KBM-7 (cell line): ENCODE results near the gene PRKCZ.
A peak's percentile ranks its signal among the peaks of the same experiment; 100 is the strongest.

Source experiments
- DNase-seq: peaks from one replicate; pipeline ENCODE4 v3.0.0-alpha.2; 2015
- in situ Hi-C: fragments of 300-500 bp; cut with MboI; formaldehyde crosslinking; loops from 2 replicates; pipeline ENCODE4 v1.14.3; 2020; ENCODE audit warnings: low sequenced_read_pairs, low pct_unique_long_range_greater_than_20kb, mixed read lengths

Gene PRKCZ

DNA sequence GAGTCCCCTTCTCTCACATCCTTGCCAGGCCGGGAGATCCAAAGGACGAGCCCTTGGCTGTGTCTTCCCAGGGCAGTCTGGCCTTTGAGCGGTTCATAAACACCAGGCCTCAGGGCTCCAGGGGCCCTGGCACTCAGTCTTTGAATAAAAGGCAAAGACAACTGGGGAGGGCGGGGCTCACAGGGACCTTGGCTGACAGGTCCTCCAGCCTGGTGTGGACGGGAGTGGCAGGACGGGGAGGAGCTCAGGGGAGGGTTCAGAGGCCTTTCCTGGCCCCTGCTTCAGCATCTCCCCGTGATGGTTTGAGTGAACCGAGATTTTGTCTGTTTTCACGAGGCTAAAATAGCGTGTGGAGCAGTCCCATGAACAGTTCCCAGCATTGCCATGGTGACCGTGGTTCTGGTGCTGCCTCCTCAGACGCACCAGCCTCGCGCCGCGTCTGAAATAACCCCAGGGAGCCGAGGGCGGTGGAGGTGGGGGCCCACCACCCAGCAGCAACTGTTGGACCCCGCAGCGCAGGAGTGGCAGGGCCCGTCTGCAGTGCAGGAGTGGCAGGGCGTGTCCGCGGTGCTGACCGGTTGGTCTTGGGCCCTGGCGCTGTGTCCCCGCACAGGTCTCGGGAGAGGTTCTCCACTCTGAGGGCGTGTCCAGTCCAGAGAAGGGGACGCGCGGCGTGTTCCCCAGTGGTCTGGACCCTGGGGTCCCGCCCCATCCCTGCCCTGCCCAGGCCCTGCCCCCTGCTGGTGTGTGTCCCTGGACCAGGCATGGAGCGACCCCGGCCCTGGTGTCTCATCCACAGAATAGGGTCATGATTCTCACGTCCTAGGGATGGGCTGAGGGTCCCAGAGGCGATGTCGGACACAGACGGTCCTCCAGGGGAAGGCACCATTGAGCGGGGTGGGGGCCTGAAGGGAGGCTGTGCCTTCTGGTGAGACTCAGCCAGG lies 7.1 kb upstream of the PRKCZ start:
- DNase-seq = no peak
- in situ Hi-C loops = loop anchor here (10.0 kb wide), 1 partner anchor 88 kb away; no protein-coding TSS in a partner anchor

DNA sequence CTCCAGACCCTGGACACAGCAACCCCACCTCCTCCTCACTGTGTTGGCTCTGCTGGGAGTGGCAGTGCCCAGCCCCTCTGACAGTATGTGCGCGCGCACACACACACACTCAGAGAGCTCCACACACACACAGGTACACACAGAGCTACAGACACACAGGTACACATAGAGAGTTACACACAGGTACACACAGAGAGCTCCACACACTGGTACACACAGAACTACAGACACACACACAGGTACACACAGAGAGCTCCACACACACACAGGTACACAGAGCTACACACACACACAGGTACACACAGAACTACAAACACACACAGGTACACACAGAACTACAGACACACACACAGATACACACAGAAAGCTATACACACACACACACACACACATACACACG lies 6.3 kb upstream of the PRKCZ start:
- in situ Hi-C loops = loop anchor here (10.0 kb wide), 1 partner anchor 89 kb away; no protein-coding TSS in a partner anchor
- DNase-seq = no peak

- peak; percentile 88 for DNase-seq
- in situ Hi-C loops = loop anchor here (10.0 kb wide), 1 partner anchor 90 kb away; no protein-coding TSS in a partner anchor
Measured at GRCh38 chr1:2044510-2045319, 5.5 kb upstream of the PRKCZ start.

- no peak for DNase-seq
- in situ Hi-C loops = loop anchor here (10.0 kb wide), 1 partner anchor 91 kb away; no protein-coding TSS in a partner anchor
Measured at GRCh38 chr1:2045468-2046173, 4.6 kb upstream of the PRKCZ start.

DNA sequence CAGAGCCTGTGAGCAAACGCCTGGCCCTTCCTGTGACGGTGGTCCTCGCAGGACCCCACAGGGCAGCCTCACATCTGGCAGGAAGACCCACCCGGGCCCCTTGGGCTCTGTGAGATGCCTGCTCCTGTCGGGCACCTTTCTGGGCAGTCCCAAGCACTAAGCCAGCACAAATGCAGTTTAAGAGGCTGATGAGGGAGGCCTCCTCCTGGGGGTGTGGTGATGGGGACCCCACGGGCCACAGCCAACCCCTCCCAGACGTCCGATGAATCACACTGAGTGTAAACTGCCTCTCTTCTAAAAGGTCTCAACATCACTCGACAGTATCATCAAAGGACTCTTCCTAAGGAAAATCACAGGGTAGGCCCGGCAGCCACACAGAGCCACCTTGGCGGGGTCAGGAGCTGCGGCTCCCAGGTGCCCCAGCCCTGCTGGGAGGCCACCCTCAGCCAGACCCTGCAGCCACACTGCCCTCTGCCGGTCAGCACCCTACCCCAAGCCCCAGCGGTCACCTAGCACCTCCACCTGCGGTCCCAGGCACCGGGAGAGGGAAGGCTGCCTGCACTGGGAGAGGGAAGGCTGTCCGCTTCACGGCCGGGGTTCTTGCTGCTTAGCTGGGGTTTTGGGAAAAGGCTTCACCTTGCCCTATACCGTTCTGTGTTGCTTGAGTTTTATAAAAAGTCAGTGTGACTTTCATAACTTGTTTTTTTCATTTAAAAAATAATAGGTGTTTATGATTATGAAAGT lies 3.9 kb upstream of the PRKCZ start:
- in situ Hi-C loops = loop anchor here (10.0 kb wide), 1 partner anchor 92 kb away; no protein-coding TSS in a partner anchor
- DNase-seq = peak; percentile 59

DNA sequence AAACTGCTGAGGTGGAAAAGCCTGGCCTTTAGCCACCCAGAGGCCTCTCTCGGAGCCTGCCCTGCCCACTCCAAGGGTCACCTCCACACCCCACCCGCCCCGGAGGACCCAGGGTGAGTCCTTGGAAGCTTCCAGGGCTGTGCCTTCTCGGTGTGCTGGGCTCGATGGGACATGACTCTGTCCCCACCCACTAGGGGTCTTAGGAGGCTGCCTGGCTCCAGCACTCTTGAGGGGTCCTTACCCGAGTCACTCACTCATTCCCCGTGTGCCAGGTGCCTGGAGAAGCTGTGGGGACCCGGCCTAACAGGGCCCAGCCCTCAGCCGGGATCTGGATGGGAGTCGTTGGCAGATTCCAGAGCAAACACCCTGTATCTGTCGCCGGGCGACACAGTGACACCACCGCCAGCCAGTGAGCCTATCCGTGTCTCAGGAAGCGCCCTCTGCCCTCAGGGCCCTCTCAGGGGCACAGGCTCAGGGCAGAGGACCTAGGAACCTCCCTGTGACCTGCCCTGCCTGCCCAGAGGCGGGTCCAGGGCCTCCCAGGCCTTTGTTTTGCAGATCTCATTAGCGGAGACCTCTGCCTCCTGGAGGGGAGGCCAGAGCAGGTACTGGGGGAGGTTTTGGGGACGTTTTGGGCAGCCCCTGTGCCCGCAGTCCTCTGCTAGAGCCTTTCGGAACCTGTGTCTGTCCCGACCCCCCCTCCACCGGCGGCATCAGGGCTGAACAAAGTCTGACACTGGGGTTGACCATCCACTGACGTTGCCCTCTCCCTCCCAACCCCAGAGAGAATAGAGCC lies 3.1 kb upstream of the PRKCZ start:
- DNase-seq = no peak
- in situ Hi-C loops = loop anchor here (10.0 kb wide), 1 partner anchor 92 kb away; no protein-coding TSS in a partner anchor

DNA sequence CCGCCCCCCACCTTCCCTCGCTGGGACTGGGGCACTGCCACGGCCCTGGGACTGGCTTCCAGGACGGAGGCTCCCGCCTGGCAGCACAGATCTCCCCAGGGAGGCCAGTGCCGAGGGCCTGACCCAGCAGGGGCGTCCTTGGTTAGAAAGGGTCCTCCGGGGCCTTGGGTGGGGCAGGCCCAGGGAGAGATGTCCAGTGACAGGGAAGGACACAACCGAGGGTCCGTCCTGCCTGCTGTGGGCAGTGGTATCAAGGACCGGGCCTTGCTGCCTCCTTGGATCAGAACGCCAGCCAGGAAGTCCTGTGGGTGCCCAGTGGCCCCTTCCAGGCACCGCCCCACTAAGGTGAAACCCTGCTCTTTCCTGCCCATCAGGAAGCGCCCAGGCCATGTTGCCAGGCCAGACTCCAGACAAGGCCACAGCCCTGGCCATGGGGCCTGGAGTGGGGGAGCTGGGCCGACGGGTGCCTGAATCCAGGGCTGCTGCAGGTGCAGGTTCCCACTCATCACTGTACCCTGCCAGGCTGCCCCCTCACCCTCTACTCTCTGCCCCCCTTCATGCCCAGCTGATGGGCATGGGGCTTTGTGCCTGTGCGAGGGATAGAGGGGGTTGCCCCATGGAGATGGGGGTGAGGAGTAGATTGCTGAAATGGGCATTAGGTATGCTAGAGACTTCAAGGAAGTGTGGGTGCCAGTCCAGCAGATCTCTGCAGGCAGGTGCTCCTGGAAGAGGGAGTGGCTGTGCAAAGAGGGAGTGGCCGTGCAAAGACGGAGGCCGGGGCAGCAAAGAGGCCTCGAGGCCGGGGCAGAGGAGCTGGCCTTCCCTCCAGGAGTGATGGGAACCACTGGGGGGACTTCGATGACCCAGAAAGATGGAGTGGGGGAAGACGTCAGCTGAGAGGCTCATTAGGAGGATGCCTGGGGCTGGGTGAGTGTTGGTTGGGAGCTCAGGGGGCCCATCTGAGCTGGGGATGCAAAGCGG lies 2.2 kb upstream of the PRKCZ start:
- DNase-seq = no peak
- in situ Hi-C loops = loop anchor here (10.0 kb wide), 1 partner anchor 93 kb away; no protein-coding TSS in a partner anchor

DNA sequence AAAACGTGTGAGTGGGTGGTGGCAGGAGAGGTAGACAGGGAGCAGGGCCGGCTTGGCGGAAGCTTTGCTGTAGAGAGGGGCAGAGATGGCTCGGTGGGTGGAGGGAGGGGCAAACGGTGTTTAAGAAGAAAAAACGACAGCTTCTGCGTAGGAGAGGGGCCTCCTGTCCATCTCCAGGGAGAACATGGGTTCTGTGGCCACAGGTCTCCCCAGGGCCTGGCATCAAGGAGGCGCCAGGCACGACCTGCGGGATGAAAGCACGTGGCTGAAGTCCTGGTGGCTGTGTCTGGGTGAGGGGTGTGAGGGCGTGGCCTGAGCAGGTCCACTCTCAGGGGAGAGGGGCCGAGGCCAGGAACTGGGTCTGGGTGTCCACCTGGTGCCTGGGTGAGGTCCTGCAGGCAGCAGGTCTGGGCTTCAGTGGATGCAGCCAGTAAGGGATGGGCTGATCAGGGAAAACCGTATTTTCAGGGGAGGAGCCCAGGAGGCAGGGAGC lies 940 bp upstream of the PRKCZ start:
- in situ Hi-C loops = loop anchor here (10.0 kb wide), 1 partner anchor 94 kb away; no protein-coding TSS in a partner anchor
- DNase-seq = no peak

DNA sequence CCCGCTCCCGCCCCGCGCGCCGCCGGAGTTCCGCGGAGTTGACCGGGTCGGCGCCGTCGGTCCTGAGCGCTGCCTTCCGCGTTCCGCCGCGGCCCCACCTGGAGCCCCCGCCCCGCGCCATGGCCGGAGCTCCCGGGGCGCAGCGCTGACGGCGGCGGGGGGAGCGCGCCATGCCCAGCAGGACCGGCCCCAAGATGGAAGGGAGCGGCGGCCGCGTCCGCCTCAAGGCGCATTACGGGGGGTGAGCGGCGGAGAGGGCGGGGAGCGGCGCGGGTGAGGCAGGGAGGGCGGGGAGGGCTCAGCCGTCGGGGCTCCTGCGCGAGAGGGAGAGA lies 216 bp downstream of the PRKCZ start:
- no peak for DNase-seq
- in situ Hi-C loops = no loop called here

GRCh38 chr1:2050793-2051682 lies 827 bp downstream of the PRKCZ start:
- in situ Hi-C loops = no loop called here
- DNase-seq = no peak

GRCh38 chr1:2052054-2052679 lies 2.0 kb downstream of the PRKCZ start:
- DNase-seq = no peak
- in situ Hi-C loops = no loop called here

DNA sequence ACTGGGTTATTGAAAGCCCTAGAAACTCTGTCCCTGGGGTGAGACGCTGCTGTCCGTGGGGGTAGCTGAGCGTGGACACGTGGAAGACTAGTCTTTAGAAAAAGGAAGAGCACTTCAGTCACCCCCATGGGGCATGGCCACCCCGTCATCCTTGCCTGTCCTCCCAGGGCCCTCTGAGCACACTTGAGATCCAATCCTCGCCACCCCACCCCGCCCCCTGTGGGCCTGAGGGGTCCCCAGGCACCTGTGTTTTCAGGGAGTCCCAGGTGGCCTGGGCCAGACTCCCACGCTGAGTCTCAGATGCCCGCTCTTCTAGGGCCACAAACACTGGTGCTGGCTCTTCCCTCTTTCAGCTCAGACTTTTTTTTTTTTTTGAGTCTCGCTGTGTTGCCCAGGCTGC lies 2.5 kb downstream of the PRKCZ start:
- in situ Hi-C loops = no loop called here

GRCh38 chr1:2053217-2053616 lies 3.0 kb downstream of the PRKCZ start:
- no peak for DNase-seq
- in situ Hi-C loops = no loop called here

More for the DNA sequence above, 2.5 kb downstream of the PRKCZ start:
- DNase-seq = no peak

DNA sequence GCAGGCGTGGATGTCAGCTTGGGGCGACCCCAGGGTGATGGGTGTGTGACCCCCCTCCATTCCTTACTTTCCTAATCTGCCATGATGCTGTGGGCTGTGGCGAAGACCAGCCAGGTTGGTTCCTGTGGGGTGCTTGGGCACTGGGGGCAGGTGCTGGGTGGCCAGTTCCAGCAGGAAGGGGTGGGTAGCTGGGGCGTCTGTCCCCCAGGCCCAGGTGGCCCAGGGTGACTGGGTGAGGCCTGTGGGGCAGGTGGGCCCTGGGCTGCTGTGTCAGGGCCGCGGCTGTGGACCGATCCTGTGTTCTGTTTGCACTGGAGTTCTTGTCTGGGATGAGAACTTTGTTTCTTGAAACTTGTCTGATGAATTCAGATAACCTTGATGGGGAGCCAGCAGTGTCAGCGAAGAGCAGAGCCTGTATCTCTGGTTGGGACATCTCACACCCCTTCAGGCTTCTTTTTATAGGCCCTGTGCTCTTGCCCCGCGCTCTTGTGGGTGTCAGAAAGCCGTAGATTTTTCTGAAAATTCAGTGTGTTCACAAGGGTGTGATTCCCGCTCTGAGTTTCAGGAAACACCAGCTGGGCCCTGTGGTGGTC lies 3.7 kb downstream of the PRKCZ start:
- no peak for DNase-seq
- in situ Hi-C loops = no loop called here

- DNase-seq = no peak
- in situ Hi-C loops = no loop called here
Measured at GRCh38 chr1:2054560-2054959, 4.3 kb downstream of the PRKCZ start.
